NCI-H748 (cell line): Measurements from ENCODE around the gene RGS16.

Experiments used
- DNase-seq: peaks from one replicate; lab custom pipeline; 2025; ENCODE audit not compliant: unreplicated experiment; lab: John Stamatoyannopoulos, UW

The RGS16 gene

DNA sequence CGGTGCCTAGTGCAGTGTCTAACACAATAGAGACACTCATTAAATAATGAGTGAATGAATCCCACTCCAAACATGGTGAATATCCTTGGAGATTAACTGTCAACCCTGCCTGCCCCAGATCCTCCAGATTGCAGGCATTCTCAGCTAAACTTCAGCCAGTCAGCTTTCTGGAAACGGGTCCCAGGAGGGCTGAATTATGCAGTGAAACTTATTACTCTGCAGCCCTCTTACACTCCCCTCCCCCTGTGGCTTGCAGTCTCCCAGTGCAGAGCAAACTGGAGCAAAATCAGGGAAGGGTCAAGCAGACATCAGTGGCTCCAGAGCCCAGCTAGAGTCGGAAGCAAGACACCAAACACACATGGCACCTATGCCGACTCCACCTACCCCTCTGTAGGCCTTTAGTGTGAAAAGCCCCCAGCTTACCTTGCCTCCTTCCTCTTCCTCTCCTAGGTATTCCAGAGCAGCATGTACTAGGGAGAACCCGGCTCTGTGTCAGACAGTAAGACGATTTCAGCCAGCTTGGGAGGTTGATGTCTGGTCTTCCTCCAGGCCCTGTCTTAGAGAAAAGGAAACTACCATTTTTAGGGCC is 6.5 kb upstream of the RGS16 start:
- DNase-seq: no peak

- DNase-seq: no peak
Observed at GRCh38 chr1:182608845-182609610, 4.8 kb upstream of the RGS16 start.

DNA sequence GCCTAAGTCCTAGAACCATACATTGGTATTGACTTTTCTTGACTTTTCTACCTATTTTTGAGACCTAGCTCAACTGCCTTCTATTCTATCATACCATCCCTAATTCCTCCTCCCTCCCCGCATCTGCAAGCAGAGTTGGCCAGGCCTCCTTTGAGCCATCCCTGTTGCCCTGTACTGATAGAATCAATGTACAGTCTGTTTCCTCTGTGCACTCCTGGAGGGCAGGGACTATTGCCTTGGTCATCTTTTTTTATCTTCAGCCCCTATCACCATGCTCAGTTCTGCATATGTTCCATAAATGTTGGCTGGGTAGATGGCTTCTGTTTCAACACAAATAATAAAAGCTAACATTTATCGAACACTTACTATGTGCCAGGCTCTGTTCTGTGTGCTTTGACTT is 4.0 kb upstream of the RGS16 start:
- DNase-seq: no peak

DNA sequence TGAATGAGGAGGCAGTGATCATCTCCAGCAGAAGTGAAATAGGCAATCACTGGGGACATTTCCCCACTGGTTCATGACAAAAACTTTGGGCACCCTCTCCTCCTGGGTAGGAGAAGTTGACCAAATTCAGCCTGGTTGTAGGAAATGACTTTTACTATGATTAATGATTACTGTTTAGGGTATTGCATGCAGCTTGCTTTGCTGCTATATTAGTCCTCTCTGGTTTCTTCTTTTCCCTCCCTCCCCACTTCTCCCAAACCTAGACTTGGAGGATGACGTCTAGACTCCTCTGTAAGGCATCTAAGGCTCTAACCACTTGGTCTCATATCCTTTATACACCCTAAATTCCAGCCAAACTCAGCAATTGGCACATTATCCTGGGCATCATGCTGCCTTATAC is 3.4 kb upstream of the RGS16 start:
- DNase-seq: no peak

GRCh38 chr1:182603646-182604174 is 479 bp downstream of the RGS16 start:
- peak; percentile 73 for DNase-seq

GRCh38 chr1:182602935-182603645 is 1.1 kb downstream of the RGS16 start:
- DNase-seq: peak; percentile 16

GRCh38 chr1:182601913-182602312 is 2.3 kb downstream of the RGS16 start:
- peak; percentile 63 for DNase-seq

DNA sequence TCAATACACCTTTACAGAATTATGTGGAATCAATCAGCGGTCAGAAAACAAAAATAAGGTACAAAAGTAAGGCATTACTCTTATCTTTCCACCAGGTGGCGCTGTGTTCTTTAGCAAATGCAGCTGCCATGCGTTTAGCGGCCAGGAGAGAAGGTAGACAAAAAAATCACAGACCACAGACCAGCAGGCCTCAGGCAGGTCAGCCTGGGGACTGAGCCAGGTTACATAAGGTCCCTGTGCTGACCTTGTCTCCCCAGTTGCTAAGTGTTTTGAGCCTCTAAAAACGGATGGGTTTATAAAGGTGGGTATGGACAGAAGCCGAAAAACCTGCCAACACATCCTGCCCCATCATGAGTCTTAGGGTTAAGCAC is 2.8 kb downstream of the RGS16 start:
- peak; percentile 79 for DNase-seq

GRCh38 chr1:182600745-182601415 is 3.3 kb downstream of the RGS16 start:
- DNase-seq: no peak

GRCh38 chr1:182600036-182600713 is 4.0 kb downstream of the RGS16 start:
- no peak for DNase-seq

GRCh38 chr1:182599339-182599738 is 4.8 kb downstream of the RGS16 start:
- peak; percentile 21 for DNase-seq

DNA sequence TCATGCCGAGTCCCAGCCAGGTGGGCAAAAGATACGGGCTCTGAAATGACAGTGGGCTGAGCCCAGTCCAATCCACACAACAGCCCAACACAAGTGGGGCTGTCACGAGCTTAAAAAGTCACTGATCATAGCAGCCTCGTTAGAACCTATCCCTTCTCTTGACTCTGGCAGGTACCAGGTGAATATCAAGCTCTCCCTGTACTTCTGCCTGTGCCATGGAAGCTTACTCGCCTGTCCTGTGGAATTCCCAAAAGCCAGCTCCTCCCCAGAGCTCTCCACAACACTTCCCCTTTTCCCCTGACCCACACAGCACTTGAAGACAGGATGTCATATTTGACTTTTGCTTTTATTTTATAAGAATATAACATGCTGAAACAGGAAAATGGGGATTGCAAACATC is 5.9 kb downstream of the RGS16 start:
- no peak for DNase-seq

GRCh38 chr1:182596934-182597333 is 7.3 kb downstream of the RGS16 start:
- DNase-seq: no peak

- DNase-seq: peak; percentile 54
Observed at GRCh38 chr1:182595641-182596240, 8.4 kb downstream of the RGS16 start.

DNA sequence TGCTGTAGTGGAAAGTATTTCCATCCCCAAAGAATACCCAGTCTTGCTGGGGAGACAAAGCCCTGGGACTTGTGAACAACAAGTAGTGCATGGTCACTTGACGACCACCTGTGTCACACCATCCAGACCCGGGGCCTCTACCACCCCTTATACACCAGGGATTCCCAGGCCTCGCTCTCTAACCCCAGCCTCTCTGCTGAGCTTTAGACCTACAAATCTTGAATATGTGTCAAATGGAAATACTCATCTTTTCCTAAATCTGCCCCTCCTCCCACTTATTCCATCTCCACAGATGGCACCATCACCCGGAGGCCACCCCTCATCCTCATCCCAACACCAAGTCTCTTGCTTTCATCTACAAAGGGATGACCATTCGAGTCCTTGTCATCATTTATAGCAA is 14.3 kb downstream of the RGS16 start:
- no peak for DNase-seq

DNA sequence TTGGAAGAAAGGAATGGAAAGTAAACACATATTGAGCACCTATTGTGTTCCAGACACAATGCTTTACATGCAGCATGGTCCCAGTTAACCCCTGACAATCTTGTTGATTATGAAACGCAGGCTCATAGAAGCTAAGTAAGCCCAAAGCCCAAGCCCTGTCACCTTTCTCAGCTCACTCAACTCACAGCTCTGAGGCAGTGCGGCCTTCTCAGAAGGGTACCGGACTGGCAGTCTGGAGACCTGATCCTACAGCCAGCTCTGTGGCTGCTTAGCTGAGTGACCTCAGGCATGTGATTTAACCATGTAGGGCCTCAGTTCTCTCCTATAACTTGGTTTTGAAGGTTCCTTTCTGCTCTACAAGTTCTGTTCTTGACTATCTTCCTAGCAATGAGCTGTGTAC is 14.7 kb downstream of the RGS16 start:
- no peak for DNase-seq

DNA sequence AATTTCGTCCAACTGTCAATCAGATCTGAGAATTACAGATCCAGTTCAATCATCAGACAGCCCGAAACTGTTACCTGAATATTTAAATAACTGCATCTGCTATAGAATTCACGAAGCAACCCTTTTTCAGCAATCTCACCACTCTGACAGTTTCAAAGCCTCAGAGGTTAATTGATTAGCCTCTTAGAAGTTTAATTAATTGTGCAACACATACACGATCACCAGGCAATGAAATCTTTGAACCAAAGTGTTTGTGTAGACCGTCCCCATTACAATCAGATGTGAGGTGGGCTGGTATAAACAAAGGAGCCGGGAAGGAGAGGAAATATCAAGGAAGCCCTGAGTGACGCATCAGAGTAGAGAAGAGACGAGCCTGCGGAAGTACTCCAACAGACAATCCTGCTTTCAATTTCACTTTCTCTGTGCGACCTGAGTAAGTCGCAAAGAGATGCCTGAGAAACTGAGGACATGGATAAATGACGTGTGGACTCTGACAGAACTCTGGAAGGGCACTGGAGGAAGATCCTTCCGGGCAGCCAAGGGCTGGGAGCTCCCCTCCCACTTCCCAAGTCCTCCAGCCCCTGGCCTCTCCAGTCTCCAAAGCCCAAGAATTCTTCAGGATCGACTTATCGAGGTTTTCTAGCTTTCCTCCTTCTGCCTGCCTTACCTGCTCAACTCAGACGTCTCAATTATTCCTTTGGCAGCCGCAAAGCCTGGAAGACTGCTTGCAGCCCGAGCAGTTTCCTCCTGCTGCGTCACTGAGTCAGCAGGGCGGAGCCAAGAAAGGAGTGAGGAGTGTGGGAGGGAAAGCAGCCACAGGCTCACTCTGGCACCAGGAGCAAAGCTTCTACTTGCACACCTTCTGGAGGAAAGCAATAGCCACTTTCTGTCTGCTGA is 15.4 kb downstream of the RGS16 start, which contains the start of gene RNASEL:
Gene RNASEL, minus strand, starts transcription at position 757 of the 897 bp plus-strand sequence. CDS start 2,450 bp downstream, outside the sequence.
- DNase-seq: no peak

- no peak for DNase-seq
Observed at GRCh38 chr1:182587666-182588499, 16.3 kb downstream of the RGS16 start.
